ENCODE data around the gene ZNF566. TPM values are rescaled to one million over a fixed set of nuclear protein-coding genes. Genes with fewer than 3 reads are reported as not detected.

Gene ZNF566
- polyA plus RNA-seq, 3 donors, result 13.8 to 18.3 (median 15.7) TPM

GRCh38 chr19:36460046-36460445, 29.3 kb downstream of the ZNF566 start:
- no peak for DNase-seq

GRCh38 chr19:36456831-36457230, 32.5 kb downstream of the ZNF566 start:
- DNase-seq, result no peak

- DNase-seq, result no peak
Measured at GRCh38 chr19:36449059-36449670, 40.2 kb downstream of the ZNF566 start.

- DNase-seq, result no peak
Measured at GRCh38 chr19:36441339-36441738, 48.0 kb downstream of the ZNF566 start.

GRCh38 chr19:36436531-36436930, 52.8 kb downstream of the ZNF566 start:
- no peak for DNase-seq

- DNase-seq, result no peak
Measured at GRCh38 chr19:36423925-36424324, 65.4 kb downstream of the ZNF566 start.

- no peak for DNase-seq
Measured at GRCh38 chr19:36421749-36422481, 67.4 kb downstream of the ZNF566 start.

- DNase-seq, result peak; percentile 42
Measured at GRCh38 chr19:36420961-36421748, 68.2 kb downstream of the ZNF566 start.

GRCh38 chr19:36418287-36419001, 70.9 kb downstream of the ZNF566 start, which contains the start of gene ZFP82:
Gene ZFP82, minus strand, starts transcription at chr19:36418644. Its CDS starts 8,855 bp downstream, at chr19:36409789.
- peak; percentile 86 for DNase-seq

GRCh38 chr19:36417752-36418286, 71.5 kb downstream of the ZNF566 start:
- no peak for DNase-seq

- no peak for DNase-seq
Measured at GRCh38 chr19:36409841-36410240, 79.5 kb downstream of the ZNF566 start.

GRCh38 chr19:36408101-36408500, 81.3 kb downstream of the ZNF566 start:
- no peak for DNase-seq

- DNase-seq, result no peak
Measured at GRCh38 chr19:36404498-36404897, 84.9 kb downstream of the ZNF566 start.

GRCh38 chr19:36401475-36401874, 87.9 kb downstream of the ZNF566 start:
- DNase-seq, result no peak

- no peak for DNase-seq
Measured at GRCh38 chr19:36398571-36398970, 90.8 kb downstream of the ZNF566 start.

Other genes starting within 250 kb of the ZNF566 start
- 10 to 100 TPM; 11.0 to 16.6 (median 14.3) TPM for gene ZFP14, start 110.4 kb downstream of the ZNF566 start, polyA plus RNA-seq (ENCODE audit: insufficient read length in 3 of 3)
- 10 to 100 TPM; 11.8 to 13.6 (median 13.5) TPM for gene ZFP82, start 70.9 kb downstream of the ZNF566 start, polyA plus RNA-seq (ENCODE audit: insufficient read length in 3 of 3)
- gene ZNF260, start 38.7 kb upstream of the ZNF566 start, polyA plus RNA-seq (ENCODE audit: insufficient read length in 3 of 3), result 10 to 100 TPM; 26.4 to 33.0 (median 30.5) TPM
- gene ZNF529, start 83.7 kb upstream of the ZNF566 start, polyA plus RNA-seq (ENCODE audit: insufficient read length in 3 of 3), result 10 to 100 TPM; 15.7 to 26.8 (median 26.3) TPM
- gene ZNF382, start 115.8 kb upstream of the ZNF566 start, polyA plus RNA-seq (ENCODE audit: insufficient read length in 3 of 3), result 10 to 100 TPM in 1 of 3 donors, 1 to 10 TPM in 2; 5.9 to 12.0 (median 8.8) TPM
- 10 to 100 TPM; 10.1 to 15.5 (median 13.8) TPM for gene ZNF461, start 177.3 kb upstream of the ZNF566 start, polyA plus RNA-seq (ENCODE audit: insufficient read length in 3 of 3)
- gene ZNF567, start 198.1 kb upstream of the ZNF566 start, polyA plus RNA-seq (ENCODE audit: insufficient read length in 3 of 3), result 10 to 100 TPM; 11.1 to 13.4 (median 12.0) TPM

Measured in renal pelvis (tissue), 4 donors.